B cell (primary cell): Measurements from ENCODE around the gene CTSD.

Experiments
- CTCF ChIP-seq: fragments of 200-600 bp; IDR thresholded peaks from one replicate; pipeline ENCODE4 v1.8.0; 2022; ENCODE audit warnings: antibody characterized with exemption, mild to moderate bottlenecking
- EZH2 ChIP-seq: IDR thresholded peaks from 2 replicates; pipeline ENCODE4 v1.6.1; 2012; ENCODE audit warnings: borderline replicate concordance, low read depth, mild to moderate bottlenecking, moderate library complexity, low read length; ENCODE audit not compliant: insufficient read depth, poor library complexity, severe bottlenecking

GRCh38 chr11:1767399-1768140 is 3.8 kb upstream of the CTSD start:
- no peak for TF ChIP-seq CTCF
- no peak for TF ChIP-seq EZH2
